GM21529 (cell line): ENCODE data around the gene DHRS1.

Experiments used
- ATAC-seq: cut with Tn5 transposase; IDR thresholded peaks from one replicate; pipeline ENCODE4 v1.9.1; 2021; ENCODE audit not compliant: unreplicated experiment

The DHRS1 gene

DNA sequence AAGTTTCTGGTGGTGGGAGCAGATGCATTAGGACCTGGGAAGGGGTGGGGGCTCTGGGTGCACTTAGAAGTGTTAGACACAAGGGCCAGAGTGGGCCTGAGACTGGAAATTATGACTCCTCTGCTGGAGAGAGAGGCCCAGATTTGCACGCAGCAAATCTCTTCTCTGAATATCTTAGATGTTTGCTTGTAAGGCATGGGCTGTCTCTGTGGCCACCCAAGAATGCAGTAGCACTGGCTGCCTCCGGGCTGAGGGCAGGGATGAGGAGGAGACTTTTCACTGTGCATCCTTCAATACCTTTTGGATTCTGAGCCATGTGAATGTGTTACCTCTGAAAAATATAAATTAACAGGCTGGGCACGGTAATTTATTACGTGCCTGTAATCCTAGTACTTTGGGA, 14.2 kb downstream of the DHRS1 start:
- ATAC-seq, result no peak

DNA sequence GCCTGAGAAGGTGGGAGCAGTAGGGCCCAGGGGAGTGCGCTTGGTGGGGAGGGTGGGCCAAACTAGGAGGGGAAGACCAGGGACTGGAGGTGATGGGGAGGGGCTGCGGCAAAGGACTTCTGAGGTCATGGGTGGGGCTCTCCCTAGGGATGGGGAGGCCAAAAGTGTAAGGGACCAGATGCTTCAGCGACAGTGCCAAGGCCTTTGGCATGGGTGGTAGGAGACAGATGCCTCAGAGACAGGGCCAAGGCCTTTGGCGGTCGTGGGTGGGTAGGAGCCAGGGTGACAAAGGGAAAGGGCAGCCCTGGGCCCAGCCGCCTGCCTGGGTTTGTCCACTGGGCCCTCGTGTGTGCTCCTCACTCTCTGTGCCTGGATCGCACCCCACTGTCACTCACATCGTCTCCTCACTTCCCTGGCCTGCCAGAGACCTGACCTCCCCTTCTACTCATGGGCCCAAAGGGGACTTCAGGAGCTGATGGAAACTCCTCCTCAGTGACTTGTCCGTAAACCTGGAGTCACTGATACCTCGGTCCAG, 15.0 kb downstream of the DHRS1 start:
- ATAC-seq, result no peak

DNA sequence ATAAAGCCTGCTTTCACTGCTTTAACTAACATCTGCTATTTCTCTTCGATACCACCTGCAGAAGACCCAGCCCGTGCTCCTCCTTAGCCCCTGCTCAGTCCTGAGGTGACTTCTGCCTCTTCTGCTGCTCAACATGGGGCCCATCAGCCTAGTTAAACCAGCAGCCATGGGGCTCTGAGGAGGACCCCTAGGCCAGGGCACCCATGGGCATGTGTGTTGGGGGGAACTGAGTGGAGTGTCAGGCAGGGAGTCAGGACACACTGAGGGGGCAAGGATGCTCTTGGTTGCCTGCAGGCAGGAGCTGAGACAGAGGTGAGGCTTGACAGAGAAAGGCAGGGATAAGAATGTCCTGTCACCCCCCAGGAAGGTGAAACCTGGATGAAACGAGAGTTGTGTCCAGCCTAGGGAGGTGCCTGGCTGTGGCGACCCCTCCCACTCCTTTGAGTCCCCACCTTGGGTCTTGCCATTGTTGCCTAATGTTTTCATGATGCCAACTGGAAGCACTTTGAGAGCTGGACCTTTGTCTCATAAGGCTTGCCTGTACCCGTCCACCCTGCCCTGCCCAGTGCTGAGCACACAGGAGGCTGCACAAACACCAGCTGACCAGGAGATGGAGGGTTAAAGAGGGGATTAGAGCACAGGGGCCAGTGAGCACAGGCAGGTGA, 15.7 kb downstream of the DHRS1 start:
- ATAC-seq, result no peak

DNA sequence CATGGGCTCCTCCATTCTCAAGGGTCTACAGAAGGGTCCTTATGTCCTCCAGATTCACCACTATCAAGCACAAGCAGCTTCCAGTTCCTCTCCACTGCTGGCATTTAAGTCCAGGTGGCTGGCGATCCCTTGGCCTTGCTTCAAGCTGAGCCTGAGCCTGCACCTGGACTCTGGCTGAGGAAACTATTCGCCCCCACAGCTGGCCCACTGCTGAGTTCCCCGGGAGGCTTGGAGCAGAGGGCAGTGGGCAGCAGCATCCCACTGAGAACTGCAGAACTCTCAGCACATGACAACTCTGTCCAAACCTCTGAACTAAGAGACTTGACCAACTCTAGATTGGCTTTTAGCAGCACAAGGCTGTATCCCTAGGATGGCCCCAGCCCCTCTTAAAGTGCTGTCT, 16.8 kb downstream of the DHRS1 start:
- ATAC-seq, result no peak

DNA sequence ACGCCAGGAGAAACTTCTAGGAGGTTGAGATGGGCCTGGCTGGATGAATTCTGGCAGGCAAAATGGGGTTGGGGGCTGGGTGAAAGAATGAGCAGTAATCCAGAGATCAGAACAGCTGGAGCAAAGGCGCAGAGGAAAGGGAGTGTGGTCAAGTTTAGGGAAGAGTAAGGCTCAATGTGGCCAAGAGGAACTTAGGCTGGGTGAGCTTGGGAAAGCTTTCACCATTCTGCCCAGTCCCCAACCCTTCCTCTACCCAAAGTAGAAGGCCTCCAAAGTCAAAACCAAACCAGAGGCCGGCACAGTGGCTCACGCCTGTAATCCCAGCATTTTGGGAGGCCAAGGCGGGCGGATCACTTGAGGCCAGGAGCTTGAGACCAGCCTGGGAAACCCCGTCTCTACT, 17.9 kb downstream of the DHRS1 start:
- ATAC-seq, result no peak

DNA sequence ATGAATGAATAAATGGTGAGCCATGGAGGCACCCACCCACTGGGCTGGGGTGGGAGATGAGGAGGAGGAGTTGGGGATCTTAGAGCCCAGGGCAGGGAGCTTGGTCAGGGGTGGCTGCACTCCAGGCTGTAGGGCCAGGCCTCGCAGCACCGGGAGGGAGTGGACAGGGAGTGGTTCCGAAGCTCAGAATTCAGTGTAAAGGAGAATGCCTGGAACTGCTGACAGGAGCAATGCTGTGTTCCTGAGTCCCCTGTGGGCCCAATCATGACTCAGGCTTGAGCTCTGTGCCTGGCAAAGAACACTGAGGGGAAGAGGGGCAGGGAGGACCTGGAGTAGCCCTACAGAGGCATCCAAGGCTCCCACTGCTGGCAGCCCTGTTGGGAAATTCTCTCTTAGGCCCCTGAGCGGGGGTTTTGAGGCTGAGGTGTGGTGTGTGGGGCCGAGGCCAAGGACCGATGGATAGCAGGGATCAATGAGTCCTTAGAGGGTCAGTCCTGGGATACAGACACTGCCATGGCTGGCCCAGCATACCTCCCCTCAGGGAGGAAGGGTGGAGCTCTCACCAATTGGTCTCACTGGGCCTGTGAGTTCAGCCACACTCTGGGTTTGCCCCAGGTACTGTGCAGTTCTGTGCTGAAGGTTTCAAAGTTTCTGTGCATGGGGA, 18.7 kb downstream of the DHRS1 start:
- ATAC-seq, result no peak

DNA sequence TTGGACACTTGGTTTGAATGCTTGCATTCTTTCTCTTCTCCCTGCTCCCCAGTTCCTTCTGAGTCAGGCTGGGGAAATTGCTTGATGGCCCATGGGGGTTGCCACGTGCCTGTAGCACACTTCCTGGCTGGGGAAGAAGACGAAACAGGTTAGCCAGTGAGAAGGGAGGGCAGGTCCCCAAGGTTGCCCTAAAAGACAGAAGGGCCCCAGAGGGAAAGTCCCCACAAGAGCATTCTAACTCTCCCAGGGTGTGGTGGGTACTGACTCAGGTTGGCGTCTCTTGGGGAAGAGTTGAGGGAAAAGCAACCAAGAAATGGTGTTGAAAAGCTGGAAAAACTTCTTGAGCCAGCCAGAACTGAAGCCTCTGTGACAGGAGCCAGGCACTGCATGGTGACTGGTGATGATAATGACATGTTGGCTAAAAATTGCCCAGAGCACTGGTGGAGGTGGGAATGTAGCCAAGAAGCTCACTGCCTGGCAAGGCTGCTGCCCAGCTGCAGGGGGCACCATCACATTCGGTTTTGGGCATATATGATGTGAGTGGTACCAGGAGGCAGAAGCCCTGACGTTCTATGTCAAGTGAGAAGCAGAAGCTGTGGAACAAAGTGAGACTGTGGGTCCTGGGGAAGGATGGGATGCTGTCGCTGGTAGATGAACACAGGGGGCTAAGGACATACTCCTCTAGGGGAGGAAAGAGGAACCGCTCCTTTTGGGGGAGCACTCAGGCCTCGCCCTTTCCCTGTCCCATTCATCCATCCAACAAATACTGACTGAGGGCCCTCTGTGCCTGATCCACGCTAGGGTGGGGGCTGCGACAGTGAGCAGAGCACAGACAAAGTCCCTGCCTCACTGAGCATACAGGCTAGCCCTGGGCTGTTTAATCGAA, 20.0 kb downstream of the DHRS1 start:
- ATAC-seq, result peak; percentile 69

DNA sequence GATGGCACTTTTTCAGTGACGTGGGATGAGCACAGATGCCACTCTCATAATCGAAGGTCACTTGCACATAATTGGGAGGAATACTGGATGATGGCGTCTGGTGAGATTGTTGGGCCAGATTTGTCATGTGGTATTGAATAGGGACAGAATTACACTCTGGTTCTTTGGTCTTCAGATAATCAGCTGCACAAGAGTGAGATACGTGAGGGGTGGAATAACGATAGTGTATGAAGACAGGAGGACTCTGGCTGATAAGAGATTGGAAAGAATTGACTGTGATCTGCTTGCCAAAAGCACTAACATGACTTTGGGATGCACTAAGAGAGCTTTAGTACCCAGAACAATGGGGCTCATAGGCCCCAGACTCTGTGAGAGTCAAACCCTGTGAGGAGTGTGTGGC, 21.2 kb downstream of the DHRS1 start:
- ATAC-seq, result no peak

DNA sequence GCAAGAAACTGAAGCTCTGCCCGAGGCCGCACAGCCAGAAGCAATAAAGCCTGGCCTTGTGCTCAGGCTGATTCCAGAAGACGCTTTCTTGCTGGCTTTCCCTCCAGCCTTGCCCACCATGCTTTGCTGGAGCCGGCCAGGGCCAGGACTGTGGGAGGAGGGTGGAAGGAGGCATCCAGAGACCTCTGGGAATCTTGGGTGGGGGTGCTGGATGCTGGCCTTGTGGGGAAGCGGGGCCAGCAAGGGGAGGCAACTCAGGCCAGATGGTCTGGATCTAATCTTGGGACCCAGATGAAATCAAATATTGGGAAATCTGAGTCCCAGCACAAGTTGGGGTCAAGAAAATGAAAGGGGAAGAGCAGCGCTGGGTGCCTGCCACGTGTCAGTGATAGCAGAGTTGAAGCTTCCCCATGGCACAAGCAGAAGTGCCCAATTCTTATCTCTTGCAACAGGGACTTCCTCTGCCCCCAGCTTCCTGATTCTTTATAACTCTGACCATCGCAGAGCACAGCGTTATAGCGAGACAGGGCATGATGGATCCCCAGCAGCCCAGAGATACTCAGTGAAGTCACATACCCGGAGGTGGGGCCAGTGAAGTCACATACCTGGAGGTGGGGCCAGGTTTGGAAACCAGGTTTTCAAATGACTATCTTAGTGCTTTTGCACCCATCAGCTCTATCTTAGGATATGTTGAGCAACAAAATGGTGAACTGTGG, 21.8 kb downstream of the DHRS1 start:
- ATAC-seq, result no peak

DNA sequence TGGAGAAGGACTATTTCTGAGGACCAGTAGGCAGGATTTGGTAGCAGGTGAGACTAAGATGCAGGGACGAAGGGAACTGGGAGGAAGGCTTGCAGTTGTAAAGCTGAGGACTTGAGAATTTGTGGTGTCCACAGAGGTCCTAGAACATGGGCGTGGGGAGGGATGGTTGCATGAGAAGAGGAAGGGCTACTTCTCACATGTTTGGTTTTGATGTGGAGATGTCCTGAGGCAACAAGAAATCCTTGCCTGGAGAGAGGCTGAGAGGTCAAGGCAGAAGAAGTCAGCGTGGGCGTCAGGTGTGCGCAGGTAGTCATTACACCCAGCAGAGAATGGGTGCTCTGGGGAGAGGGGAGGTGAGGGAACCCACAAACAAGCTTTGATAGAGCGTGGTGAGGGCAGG, 22.5 kb downstream of the DHRS1 start:
- no peak for ATAC-seq

DNA sequence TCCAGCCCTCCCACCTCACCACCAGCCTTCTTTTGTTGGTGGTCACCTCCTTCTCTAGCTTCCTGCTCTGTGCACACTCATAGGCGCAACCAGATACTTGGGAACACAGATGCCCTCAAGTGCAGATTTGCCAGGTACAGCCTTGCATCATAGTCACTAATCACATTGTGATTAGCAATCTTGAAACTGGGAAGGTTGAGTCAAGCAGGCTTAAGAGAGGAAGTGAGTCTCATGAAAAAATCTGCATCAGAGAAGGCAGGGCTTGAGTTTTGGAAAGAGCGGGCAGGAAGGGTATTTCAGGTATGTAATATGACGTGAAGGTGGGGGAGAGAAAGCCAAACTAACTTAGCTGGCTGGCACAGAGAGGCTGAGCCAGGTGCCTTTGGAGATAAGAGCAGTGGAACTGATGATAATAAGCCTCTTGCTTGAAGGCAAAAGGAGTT, 25.5 kb downstream of the DHRS1 start:
- ATAC-seq, result peak; percentile 43

DNA sequence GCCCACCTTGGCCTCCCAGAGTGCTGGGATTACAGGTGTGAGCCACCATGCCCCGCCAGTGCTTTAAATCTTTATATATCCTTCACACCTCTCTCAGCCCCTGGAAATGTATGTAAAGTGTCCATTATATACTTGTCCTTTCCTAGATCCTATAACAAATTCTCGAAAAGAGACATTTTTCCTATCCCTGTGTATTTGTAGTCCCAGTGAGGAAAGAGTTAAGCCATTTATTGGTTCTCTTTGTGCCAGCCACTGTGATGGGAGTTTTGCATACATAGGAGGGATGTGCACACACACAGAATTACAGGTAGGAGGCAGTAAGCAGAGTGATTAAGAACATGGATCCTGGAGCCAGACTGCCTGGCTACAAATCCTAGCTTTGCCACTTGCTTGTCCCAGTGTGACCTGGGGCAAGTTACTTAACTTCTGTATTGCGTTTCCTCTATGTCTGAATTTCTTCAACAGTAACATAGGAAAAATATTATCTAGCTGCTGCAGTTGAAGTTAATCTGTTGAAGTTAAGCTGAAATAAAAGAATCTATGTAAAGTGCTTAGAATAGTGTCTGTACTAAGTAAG, 26.1 kb downstream of the DHRS1 start:
- no peak for ATAC-seq

DNA sequence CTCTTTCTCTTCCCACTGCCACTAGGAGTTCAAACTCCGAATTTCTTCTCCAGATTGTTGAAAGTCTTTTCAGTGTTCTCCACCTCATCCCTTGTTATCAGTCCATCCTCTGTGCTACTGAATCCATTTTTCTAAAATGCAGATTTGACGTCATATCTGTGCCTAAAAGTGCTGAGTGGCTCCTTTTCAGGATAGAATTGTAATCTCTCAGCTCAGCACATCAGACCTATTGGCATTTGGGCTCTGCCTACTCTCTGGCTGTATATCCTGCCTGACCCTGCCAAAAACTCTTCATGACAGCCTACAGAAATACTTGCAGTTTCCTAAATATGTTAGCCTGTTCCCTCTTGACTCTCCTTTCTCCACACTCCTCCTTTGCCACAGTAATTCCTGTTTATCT, 27.1 kb downstream of the DHRS1 start:
- ATAC-seq, result no peak

DNA sequence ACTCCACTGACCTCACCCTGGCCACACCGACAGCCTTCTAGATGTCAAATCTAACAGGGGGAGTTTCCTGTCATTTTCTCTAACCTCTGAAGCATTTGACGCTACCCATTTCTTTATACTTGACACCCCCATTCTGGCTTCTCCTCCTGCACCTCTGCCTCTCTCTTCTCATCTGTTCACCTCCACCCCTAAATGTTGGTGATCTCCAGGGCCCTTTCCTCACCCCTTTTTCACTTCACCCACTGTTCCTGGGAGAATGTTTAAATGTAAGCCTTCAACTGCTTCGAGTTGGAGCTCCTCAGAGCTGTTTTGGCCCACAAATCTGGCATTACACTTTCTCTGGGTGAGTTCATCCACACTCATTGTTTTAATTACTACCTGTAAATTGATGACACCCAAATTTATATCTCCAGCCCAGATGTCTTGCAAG, 27.7 kb downstream of the DHRS1 start:
- no peak for ATAC-seq

DNA sequence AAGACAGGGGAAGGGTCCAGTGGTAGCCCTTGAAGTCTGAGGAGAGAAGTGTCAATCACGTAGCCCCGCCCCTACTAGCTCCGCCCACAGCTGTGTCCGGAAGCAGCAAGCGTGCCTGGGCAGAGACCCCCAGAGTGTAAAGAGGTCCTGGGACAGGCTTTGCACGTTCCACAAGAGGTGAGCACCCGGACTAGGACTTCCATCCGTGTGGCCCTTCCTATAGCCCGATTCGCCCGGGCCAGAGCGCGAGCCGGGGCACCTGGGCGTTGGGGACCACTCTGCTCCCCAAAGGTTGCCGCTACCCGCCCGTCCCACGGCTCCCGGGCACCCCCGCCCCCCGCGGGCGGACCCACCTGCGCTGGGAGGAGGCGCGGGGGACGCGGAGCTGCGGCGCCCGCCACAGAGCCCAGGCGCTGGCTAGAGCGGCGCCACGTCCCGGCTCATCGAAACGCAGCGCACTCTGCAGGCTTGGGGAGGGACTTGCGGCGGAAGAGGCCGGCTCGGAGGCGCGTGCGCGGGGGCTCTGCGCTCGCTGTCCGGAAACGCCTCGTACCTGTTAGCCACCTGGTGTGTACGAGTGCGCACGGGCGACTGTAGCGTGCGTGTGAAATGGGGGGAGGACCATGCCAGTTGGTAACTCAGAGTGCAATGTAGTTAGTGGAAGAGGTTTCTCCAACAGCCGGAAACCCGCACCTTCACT, 28.3 kb downstream of the DHRS1 start, which contains the start of gene RABGGTA:
TSS of gene RABGGTA (minus strand) at position 464 of the 700 bp plus-strand sequence. CDS start 482 bp downstream, outside the sequence.
- ATAC-seq, result peak; percentile 81

DNA sequence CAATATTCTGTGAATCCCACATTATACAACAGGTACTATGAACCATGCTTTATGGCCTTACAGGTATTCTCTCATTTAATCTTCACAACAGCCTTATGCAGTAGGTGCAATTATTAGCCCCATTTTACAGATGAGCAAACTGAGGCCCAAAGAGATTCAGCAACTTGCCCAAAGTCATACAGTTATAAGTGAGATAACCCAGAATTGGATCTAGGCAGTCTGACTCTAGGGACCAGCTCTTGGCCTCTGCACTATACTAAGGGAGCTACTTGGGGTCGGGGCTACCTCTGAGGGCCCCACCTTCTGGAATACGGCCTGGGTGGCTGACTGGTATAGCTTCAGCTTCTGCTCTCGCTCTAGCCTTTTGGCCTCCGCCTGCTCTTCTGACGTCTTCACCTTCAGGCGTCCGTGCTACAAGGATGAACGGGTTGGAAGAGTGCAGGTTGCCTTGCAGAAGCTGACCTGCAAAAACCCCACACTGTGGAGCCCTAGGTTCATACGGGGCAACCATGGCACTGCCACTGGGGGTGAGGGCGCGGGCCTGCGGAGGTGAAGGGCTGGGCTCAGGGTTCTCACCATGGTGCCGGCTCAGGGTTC, 28.9 kb downstream of the DHRS1 start:
- ATAC-seq, result no peak

DNA sequence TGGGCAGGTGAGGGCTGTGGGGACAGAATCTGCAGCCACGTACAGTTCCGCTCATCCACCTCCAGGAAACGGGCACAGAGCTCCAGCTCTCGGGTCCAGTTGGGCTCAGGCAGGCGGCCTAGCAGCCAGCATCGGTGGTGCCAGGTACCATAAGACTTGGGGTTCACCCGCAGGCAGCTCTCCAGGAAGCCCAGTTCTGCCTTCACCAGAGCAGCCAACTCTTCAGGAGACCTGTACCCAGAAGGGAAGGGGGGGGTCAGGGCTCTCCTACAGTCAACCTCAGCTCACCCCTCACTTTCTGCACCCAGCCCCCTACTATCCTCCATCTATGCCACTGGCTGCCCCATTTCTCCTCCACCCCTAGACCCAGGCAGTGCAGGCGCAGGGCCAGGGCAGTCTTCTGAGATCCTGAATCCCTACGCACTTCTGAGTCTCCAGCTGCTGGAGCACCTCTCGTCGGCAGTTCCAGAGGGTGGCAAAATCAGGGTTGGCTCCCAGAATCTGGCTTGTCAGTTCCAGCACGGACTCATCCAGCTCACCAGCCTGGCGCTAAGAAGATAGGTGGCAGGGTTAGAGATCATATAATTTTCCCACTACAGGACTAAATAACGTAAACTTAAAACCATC, 29.6 kb downstream of the DHRS1 start:
- no peak for ATAC-seq

DNA sequence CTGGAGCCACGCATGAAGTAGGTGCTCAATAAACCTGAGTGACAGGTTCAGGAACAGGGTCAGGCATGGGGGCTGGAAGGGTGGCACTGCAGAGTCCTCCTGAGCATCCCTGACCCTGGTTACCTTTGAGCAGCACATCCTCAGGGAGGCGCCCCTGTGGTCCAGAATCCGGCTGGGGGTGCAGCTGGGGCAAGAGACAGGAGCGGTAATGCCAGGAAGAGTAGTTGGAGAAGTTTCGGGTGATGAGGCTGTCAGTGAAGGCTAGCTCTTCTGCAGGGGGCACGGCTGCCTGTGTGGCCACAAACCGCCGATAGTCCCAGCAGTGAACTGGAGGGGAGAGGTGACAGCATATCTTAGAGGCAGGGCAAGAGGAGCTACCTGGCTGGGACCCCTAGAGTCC, 30.2 kb downstream of the DHRS1 start:
- no peak for ATAC-seq

DNA sequence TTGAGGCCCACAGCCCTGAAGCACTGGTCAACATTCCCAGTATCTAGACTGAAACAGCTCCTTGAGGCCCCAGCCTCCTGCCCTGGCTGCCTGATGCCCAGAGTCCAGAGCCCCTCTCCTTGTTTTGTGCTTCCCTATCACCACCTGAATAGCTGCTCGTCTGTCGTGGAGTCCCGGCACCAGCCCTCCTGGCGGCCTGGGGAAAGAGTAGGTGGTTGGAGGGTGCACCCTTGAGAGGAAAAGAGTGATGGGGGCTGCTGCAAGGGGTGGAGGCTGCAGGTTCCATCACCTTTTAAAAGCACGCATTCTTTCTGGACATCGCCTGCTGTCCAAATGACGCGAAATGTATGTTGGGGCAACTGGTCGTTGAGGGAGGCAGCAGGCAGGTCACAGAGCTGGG, 31.4 kb downstream of the DHRS1 start:
- ATAC-seq, result no peak
